SK-N-SH (cell line): ENCODE data around the gene MRPL40. TPM values are rescaled to one million over a fixed set of nuclear protein-coding genes. Genes with fewer than 3 reads are reported as not detected.

Experiments
- CTCF ChIA-PET: fragments of 300-600, 350-600 bp; formaldehyde crosslinking; extraction: SDS; loops from one replicate; lab custom pipeline; 2021; lab: Yijun Ruan, JAX
- POLR2A ChIA-PET: fragments of 350-600 bp; sonication (Branson Sonifier 250); formaldehyde crosslinking; extraction: SDS; loops from one replicate; lab custom pipeline; 2020; ENCODE audit warnings: antibody characterized with exemption, inconsistent platforms; lab: Yijun Ruan, JAX
- DNase-seq: peaks from one replicate; pipeline ENCODE4 v3.0.0; 2012
- H2AFZ ChIP-seq: fragments of 200-600 bp; sonication (generic); 2 replicates; pipeline ENCODE4 v1.8.1; 2016; ENCODE audit warnings: antibody characterized with exemption, mild to moderate bottlenecking, low read depth
- H3F3A ChIP-seq: fragments of 200-600 bp; sonication (generic); replicated peaks from 2 replicates; pipeline ENCODE3; 2016; ENCODE audit warnings: antibody characterized with exemption, mild to moderate bottlenecking; ENCODE audit not compliant: insufficient read depth
- H3K27ac ChIP-seq, 2 experiments: fragments of 200-500 bp in 1 of 2; fragments of 200-600 bp in 1 of 2; sonication (Bioruptor generic) in 1 of 2; sonication (generic), shearing (Covaris generic) in 1 of 2; 2 replicates each; pipeline versions ENCODE4 v1.5.1 to v1.6.1; 2014 to 2016; ENCODE audit warnings: low read depth in 2 of 2, inconsistent platforms in 1 of 2, low read length in 1 of 2, mild to moderate bottlenecking in 1 of 2, mixed read lengths in 1 of 2
- H3K27me3 ChIP-seq: fragments of 200-600 bp; sonication (generic), shearing (Covaris generic); 2 replicates; pipeline ENCODE4 v1.6.1; 2016; ENCODE audit warnings: mixed run types; ENCODE audit not compliant: insufficient read depth
- H3K36me3 ChIP-seq, 2 experiments: fragments of 200-500 bp in 1 of 2; fragments of 200-600 bp in 1 of 2; sonication (Bioruptor generic) in 1 of 2; sonication (generic) in 1 of 2; replicated peaks in 1 of 2; 2 replicates each; pipeline versions ENCODE3 to v1.5.1; 2014 to 2016; ENCODE audit warnings: low read length in 1 of 2, mild to moderate bottlenecking in 1 of 2; ENCODE audit not compliant: insufficient read depth in 2 of 2, control insufficient read depth in 1 of 2
- H3K4me1 ChIP-seq, 2 experiments: fragments of 200-500 bp in 1 of 2; fragments of 200-600 bp in 1 of 2; sonication (Bioruptor generic) in 1 of 2; sonication (generic), shearing (Covaris generic) in 1 of 2; 2 replicates each; pipeline versions ENCODE4 v1.5.1 to v1.6.1; 2014 to 2016; ENCODE audit warnings: low read depth in 1 of 2, low read length in 1 of 2, mixed run types in 1 of 2; ENCODE audit not compliant: insufficient read depth in 2 of 2, control insufficient read depth in 1 of 2
- H3K4me2 ChIP-seq: fragments of 200-600 bp; sonication (generic), shearing (Covaris generic); 2 replicates; pipeline ENCODE4 v1.6.1; 2017; ENCODE audit warnings: mixed run types
- H3K4me3 ChIP-seq, 2 experiments: fragments of 200-500 bp in 1 of 2; fragments of 200-600 bp in 1 of 2; sonication (Bioruptor generic) in 1 of 2; sonication (generic), shearing (Covaris generic) in 1 of 2; 2 replicates each; pipeline versions ENCODE4 v1.5.1 to v1.8.1; 2014 to 2016; ENCODE audit warnings: low read depth in 2 of 2, inconsistent platforms in 1 of 2, low read length in 1 of 2, mild to moderate bottlenecking in 1 of 2, mixed read lengths in 1 of 2, moderate library complexity in 1 of 2
- H3K79me2 ChIP-seq: fragments of 200-600 bp; sonication (generic); 2 replicates; pipeline ENCODE4 v1.8.1; 2017; ENCODE audit warnings: mild to moderate bottlenecking; ENCODE audit not compliant: insufficient read depth
- H3K9ac ChIP-seq: fragments of 200-600 bp; sonication (generic); 2 replicates; pipeline ENCODE4 v1.6.1; 2017; ENCODE audit warnings: mixed run types
- H3K9me2 ChIP-seq: fragments of 200-600 bp; sonication (generic); 2 replicates; pipeline ENCODE4 v1.6.1; 2017; ENCODE audit warnings: mixed run types
- H3K9me3 ChIP-seq: fragments of 200-600 bp; sonication (generic); 2 replicates; pipeline ENCODE4 v1.6.1; 2017; ENCODE audit warnings: mixed run types, mild to moderate bottlenecking, moderate library complexity
- H4K20me1 ChIP-seq: fragments of 200-600 bp; sonication (generic); 2 replicates; pipeline ENCODE4 v1.6.1; 2017; ENCODE audit warnings: mild to moderate bottlenecking, mixed run types; ENCODE audit not compliant: insufficient read depth
- CHD2 ChIP-seq: fragments of 150-350 bp; IDR thresholded peaks from 2 replicates; pipeline ENCODE4 v1.6.1; 2018; ENCODE audit warnings: low read length; ENCODE audit not compliant: partially characterized antibody
- ELF1 ChIP-seq: IDR thresholded peaks from 2 replicates; pipeline ENCODE4 v1.4.0; 2012
- EZH2phosphoT487 ChIP-seq: fragments of 200-600 bp; sonication (generic); IDR thresholded peaks from 2 replicates; pipeline ENCODE4 v1.6.1; 2017; ENCODE audit warnings: low read depth, mixed run types, mild to moderate bottlenecking, antibody characterized with exemption, moderate library complexity, borderline replicate concordance
- FOXJ3 ChIP-seq: sonication (generic); formaldehyde crosslinking; IDR thresholded peaks from 2 replicates; pipeline ENCODE4 v1.5.1; 2020; ENCODE audit warnings: mild to moderate bottlenecking, missing genetic modification reagents
- GABPA ChIP-seq: IDR thresholded peaks from 2 replicates; pipeline ENCODE4 v1.4.0; 2012; ENCODE audit warnings: low read depth, mild to moderate bottlenecking
- MEF2A ChIP-seq: IDR thresholded peaks from 2 replicates; pipeline ENCODE4 v1.4.0; 2012; ENCODE audit warnings: low read depth, borderline replicate concordance
- PBX3 ChIP-seq: IDR thresholded peaks from 2 replicates; pipeline ENCODE4; 2012
- SMC3 ChIP-seq: IDR thresholded peaks from 2 replicates; pipeline ENCODE4 v1.6.1; 2012; ENCODE audit warnings: low read depth, low read length, improper control_type of control experiment
- TAF1 ChIP-seq: IDR thresholded peaks from 2 replicates; pipeline ENCODE4 v1.6.1; 2012; ENCODE audit warnings: low read depth, mild to moderate bottlenecking, low read length, moderate library complexity, borderline replicate concordance
- TCF12 ChIP-seq: IDR thresholded peaks from 2 replicates; pipeline ENCODE4 v1.4.0; 2012
- YY1 ChIP-seq: IDR thresholded peaks from 2 replicates; pipeline ENCODE4 v1.4.0; 2012; ENCODE audit warnings: low read depth, mild to moderate bottlenecking
- WGBS: methylation state at CpG from one replicate; pipeline ENCODE4 v1.1.6; 2017; ENCODE audit warnings: low lambda C conversion rate; 5-methylcytosine and 5-hydroxymethylcytosine counted together
- polyA plus RNA-seq, 3 experiments: library from polyadenylated mRNA; depleted of rRNA; stranded (reverse); fragments of >200 nt; gene quantifications; 2 replicates each; pipeline ENCODE4 v1.2.3, GENCODE V29; 2012
- TF ChIP-seq, protein P1 (sequence below): fragments of 200-600 bp; sonication (generic); IDR thresholded peaks from 2 replicates; pipeline ENCODE4 v1.6.1; 2017; ENCODE audit warnings: antibody characterized with exemption, mild to moderate bottlenecking, moderate library complexity
- TF ChIP-seq, protein P2 (sequence below): IDR thresholded peaks from 2 replicates; pipeline ENCODE4 v1.4.0; 2012; ENCODE audit warnings: low read depth, borderline replicate concordance

Gene MRPL40
- polyA plus RNA-seq, 1 of the 3 experiments (the other 2 are of a cell fraction) = 34.9 TPM

DNA sequence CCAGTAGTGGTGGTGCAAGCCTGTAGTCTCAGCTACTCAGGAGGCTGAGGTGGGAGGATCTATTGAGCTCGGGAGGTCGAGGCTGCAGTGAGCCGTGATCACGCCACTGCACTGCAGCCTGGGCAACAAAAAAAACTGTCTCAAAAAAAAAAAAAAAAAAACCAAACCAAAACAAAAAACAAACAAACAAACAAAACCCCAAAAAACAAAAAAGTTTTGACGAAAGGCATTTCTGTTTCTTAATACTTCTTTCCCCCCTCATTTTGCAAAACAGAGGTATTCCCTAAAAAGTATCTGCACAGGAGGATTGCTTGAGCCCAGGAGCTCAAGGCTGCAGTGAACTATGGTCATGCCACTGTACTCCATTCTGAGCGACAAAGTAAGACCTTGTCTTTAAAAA is 12.0 kb upstream of the MRPL40 start (continued):
- TF ChIP-seq PBX3 = no peak
- no peak for TF ChIP-seq YY1
- TF ChIP-seq ELF1 = no peak
- TF ChIP-seq CHD2 = no peak
- no peak for TF ChIP-seq SMC3
- no peak for TF ChIP-seq MEF2A

DNA sequence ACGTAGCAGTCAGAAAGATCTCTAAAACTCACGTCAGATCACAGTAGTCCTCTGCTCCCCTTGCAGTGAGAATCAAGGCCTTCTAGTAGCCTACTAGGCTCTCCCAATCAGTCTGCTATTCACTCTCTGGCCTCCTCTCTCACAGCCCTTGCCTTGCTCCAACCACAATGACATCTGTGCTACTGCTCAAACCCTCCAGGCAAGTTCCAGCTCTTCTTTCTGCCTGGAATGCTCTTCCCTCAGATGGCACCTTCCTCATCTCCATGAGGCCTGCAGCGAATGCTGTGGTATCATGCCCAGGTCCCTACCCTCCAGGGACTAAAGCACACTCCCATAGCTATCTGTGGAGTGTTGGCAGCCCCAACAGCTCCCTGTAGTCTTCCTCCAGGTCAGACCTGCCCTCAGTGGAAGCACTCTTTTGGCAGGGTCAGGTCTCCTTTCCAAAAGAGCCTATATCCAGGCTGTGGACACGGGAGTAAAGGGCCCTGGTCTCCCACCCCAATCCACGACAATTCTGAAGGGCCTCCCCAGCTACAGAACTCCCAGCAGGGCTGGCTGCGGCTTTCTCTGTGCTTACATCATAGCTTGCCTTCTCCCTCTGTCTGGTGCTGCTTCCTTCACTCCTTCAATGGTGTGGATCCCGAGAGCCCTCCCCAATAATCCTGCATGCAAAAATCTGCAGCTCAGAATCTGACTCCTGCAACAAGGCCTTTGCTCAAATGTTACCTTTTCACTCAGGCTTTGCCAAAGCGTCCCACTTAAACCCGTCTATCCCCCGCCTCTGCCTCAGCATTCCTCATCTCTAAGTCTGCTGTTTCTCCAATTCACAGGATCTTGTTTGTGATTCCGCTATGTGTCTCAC is 9.7 kb upstream of the MRPL40 start:
- no peaks in the 10 kb centered on the region for H3K27me3 ChIP-seq
- H3K27ac ChIP-seq = no peak overlapping the region
- H3K4me3 ChIP-seq = no peak overlapping the region
- ChIA-PET POLR2A (interaction anchor here (1.0 kb wide), 1 partner anchor 9 kb away, joined by 3 read pairs; no protein-coding TSS in a partner anchor), CTCF (interaction anchor here (0.9 to 2.1 kb wide), 2 partner anchors 51 to 243 kb away, joined by 3 to 5 read pairs; no protein-coding TSS in a partner anchor)
- H2AFZ ChIP-seq = no peak overlapping the region
- no peak overlapping the region for H3K4me2 ChIP-seq
- TF ChIP-seq GABPA = no peak
- no peak for TF ChIP-seq YY1
- TF ChIP-seq CHD2 = no peak
- TF ChIP-seq, protein P1, sequence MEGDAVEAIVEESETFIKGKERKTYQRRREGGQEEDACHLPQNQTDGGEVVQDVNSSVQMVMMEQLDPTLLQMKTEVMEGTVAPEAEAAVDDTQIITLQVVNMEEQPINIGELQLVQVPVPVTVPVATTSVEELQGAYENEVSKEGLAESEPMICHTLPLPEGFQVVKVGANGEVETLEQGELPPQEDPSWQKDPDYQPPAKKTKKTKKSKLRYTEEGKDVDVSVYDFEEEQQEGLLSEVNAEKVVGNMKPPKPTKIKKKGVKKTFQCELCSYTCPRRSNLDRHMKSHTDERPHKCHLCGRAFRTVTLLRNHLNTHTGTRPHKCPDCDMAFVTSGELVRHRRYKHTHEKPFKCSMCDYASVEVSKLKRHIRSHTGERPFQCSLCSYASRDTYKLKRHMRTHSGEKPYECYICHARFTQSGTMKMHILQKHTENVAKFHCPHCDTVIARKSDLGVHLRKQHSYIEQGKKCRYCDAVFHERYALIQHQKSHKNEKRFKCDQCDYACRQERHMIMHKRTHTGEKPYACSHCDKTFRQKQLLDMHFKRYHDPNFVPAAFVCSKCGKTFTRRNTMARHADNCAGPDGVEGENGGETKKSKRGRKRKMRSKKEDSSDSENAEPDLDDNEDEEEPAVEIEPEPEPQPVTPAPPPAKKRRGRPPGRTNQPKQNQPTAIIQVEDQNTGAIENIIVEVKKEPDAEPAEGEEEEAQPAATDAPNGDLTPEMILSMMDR = no peak
- no peak for TF ChIP-seq MEF2A
- TF ChIP-seq SMC3 = no peak
- TF ChIP-seq FOXJ3 = no peak
- TF ChIP-seq, protein P2, sequence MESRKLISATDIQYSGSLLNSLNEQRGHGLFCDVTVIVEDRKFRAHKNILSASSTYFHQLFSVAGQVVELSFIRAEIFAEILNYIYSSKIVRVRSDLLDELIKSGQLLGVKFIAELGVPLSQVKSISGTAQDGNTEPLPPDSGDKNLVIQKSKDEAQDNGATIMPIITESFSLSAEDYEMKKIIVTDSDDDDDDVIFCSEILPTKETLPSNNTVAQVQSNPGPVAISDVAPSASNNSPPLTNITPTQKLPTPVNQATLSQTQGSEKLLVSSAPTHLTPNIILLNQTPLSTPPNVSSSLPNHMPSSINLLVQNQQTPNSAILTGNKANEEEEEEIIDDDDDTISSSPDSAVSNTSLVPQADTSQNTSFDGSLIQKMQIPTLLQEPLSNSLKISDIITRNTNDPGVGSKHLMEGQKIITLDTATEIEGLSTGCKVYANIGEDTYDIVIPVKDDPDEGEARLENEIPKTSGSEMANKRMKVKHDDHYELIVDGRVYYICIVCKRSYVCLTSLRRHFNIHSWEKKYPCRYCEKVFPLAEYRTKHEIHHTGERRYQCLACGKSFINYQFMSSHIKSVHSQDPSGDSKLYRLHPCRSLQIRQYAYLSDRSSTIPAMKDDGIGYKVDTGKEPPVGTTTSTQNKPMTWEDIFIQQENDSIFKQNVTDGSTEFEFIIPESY = no peak
- TF ChIP-seq TAF1 = no peak
- no peak for TF ChIP-seq TCF12
- no peak for TF ChIP-seq EZH2phosphoT487
- H3K79me2 ChIP-seq = peaks cover 99% of the 10 kb centered on the region
- H3K36me3 ChIP-seq = no peaks in the 10 kb centered on the region
- H3K4me1 ChIP-seq = peaks cover 0 to 16% of the 10 kb centered on the region in 2 experiments; a peak in 1 of 4 replicates
- H3K9ac ChIP-seq = no peak overlapping the region
- DNase-seq = no peak
- H3K9me2 ChIP-seq = no peaks in the 10 kb centered on the region
- no peaks in the 10 kb centered on the region for H3F3A ChIP-seq
- WGBS = 93% methylated on average over 10 of the region's 11 CpGs
- no peaks in the 10 kb centered on the region for H3K9me3 ChIP-seq
- H4K20me1 ChIP-seq = peaks cover 51% of the 10 kb centered on the region
